ENCODE data around the gene KMT2C.
"Not testable (repeated sequence)": the region's sequence is repeated elsewhere in the genome, so short reads cannot be mapped to it uniquely, and the experiment has no call there.

Gene KMT2C

GRCh38 chr7:152353281-152353680 is 82.5 kb downstream of the KMT2C start:
- DNase-seq = not testable (repeated sequence)

- DNase-seq = not testable (repeated sequence)
These were observed 84.1 kb downstream of the KMT2C start for GRCh38 chr7:152351747-152352146.

GRCh38 chr7:152351168-152351567 is 84.6 kb downstream of the KMT2C start:
- no peak for DNase-seq

GRCh38 chr7:152347888-152348287 is 87.9 kb downstream of the KMT2C start:
- DNase-seq = no peak

- no peak for DNase-seq
These were observed 91.5 kb downstream of the KMT2C start for GRCh38 chr7:152344253-152344652.

GRCh38 chr7:152342796-152343195 is 93.0 kb downstream of the KMT2C start:
- no peak for DNase-seq

GRCh38 chr7:152341914-152342236 is 93.9 kb downstream of the KMT2C start:
- no peak for DNase-seq

GRCh38 chr7:152341039-152341913 is 94.5 kb downstream of the KMT2C start:
- peak; percentile 8 for DNase-seq

GRCh38 chr7:152340161-152340560 is 95.6 kb downstream of the KMT2C start:
- no peak for DNase-seq

- DNase-seq = no peak
These were observed 97.2 kb downstream of the KMT2C start for GRCh38 chr7:152338561-152338960.

GRCh38 chr7:152336754-152337368 is 98.9 kb downstream of the KMT2C start:
- DNase-seq = peak; percentile 47

GRCh38 chr7:152335900-152336571 is 99.8 kb downstream of the KMT2C start:
- no peak for DNase-seq

- DNase-seq = no peak
These were observed 102.7 kb downstream of the KMT2C start for GRCh38 chr7:152333134-152333533.

GRCh38 chr7:152330827-152331226 is 105.0 kb downstream of the KMT2C start:
- no peak for DNase-seq

GRCh38 chr7:152329469-152329868 is 106.3 kb downstream of the KMT2C start:
- DNase-seq = no peak

GRCh38 chr7:152328234-152328633 is 107.6 kb downstream of the KMT2C start:
- DNase-seq = no peak

GRCh38 chr7:152315845-152316244 is 120.0 kb downstream of the KMT2C start:
- no peak for DNase-seq

- DNase-seq = peak; percentile 42
These were observed 121.8 kb downstream of the KMT2C start for GRCh38 chr7:152313831-152314604.

- DNase-seq = no peak
These were observed 122.6 kb downstream of the KMT2C start for GRCh38 chr7:152313217-152313616.

GRCh38 chr7:152312316-152312715 is 123.5 kb downstream of the KMT2C start:
- DNase-seq = peak; percentile 45

- DNase-seq = no peak
These were observed 127.9 kb downstream of the KMT2C start for GRCh38 chr7:152307902-152308301.

- not testable (repeated sequence) for DNase-seq
These were observed 136.2 kb downstream of the KMT2C start for GRCh38 chr7:152299542-152300143.

- DNase-seq = no peak
These were observed 142.9 kb downstream of the KMT2C start for GRCh38 chr7:152292897-152293296.

Measured in NCI-H1694 (cell line).